ENCODE measurements around the gene CD2. TPM values are rescaled to one million over a fixed set of nuclear protein-coding genes. Genes with fewer than 3 reads are reported as not detected.

CD2 gene
- total and polyA plus RNA-seq, 2 donors (not counting 3 experiments of a cell fraction or from before 2014, with no cell fraction given) = not detected

DNA sequence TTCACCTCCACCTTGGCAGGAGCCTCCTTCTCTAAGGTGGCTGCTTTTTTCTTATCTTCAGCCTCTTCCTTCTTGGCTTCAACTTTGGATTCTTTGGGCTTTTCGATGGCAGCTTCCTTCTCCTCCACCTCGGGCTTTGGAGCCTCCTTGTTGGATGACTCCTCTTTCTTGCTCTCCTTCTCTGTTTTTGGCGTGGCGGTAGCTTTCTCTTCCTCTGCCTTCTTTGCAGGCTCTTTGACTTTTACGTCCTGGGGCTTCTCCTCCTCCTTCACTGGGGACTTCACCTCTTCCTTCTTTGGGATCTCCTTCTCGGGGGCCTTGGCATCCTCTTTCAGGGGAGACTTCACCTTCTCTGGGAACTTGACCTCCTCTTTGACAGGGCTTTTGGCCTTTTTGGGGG is 13.9 kb upstream of the CD2 start:
- H2AFZ ChIP-seq (ENCODE audit: low read depth, low read length) = no peak overlapping the region
- no peak overlapping the region for H3K4me3 ChIP-seq (replicated peaks in 1 of 3; ENCODE audit: insufficient read depth in 1 of 3, low read depth in 1 of 3, low read length in 3 of 3)
- dilution Hi-C loops (cut with MboI; ENCODE audit: extremely low pct_ligation_motif_present, low sequenced_read_pairs) = no loop called here
- no peak overlapping the region for H3K9ac ChIP-seq (replicated peaks; ENCODE audit: extremely low read depth, insufficient read depth, low read length)
- no TSS peak for BruUV-seq (replicated peaks)
- no peaks in the 10 kb centered on the region for H3K36me3 ChIP-seq (ENCODE audit: control insufficient read depth in 2 of 2, extremely low read depth in 1 of 2, insufficient read depth in 2 of 2, low read length in 2 of 2)
- H3K27ac ChIP-seq (ENCODE audit: insufficient read depth, low read depth, low read length) = no peak overlapping the region
- no peak overlapping the region for H3K4me2 ChIP-seq (ENCODE audit: insufficient read depth, low read length)
- no peaks in the 10 kb centered on the region for H3K27me3 ChIP-seq (ENCODE audit: control insufficient read depth in 2 of 2, insufficient read depth in 2 of 2, low read length in 2 of 2)
- H3K9me1 ChIP-seq (replicated peaks; ENCODE audit: control insufficient read depth, extremely low read depth, insufficient read depth, low read length) = no peaks in the 10 kb centered on the region
- ChIA-PET CTCF (no interaction called here), POLR2A (no interaction called here)
- FAIRE-seq = no peak
- H4K20me1 ChIP-seq (replicated peaks; ENCODE audit: control insufficient read depth, extremely low read depth, insufficient read depth, low read length) = no peaks in the 10 kb centered on the region
- no peaks in the 10 kb centered on the region for H3K79me2 ChIP-seq (ENCODE audit: control insufficient read depth, insufficient read depth, low read length)
- no peak for DNase-seq (ENCODE audit: low read depth, low spot score)
- intact Hi-C loops (cut with micrococcal nuclease) = no loop called here
- no peaks in the 10 kb centered on the region for H3K4me1 ChIP-seq (ENCODE audit: control insufficient read depth, extremely low read depth, insufficient read depth, low read length)
- H3K9me3 ChIP-seq (replicated peaks; ENCODE audit: control insufficient read depth, insufficient read depth, low read length) = no peaks in the 10 kb centered on the region
- TF ChIP-seq, protein P1, sequence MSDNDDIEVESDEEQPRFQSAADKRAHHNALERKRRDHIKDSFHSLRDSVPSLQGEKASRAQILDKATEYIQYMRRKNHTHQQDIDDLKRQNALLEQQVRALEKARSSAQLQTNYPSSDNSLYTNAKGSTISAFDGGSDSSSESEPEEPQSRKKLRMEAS (IDR thresholded peaks at IDR 0.05; ENCODE audit: insufficient read depth, insufficient read length) = no peak
- TF ChIP-seq EZH2 (IDR thresholded peaks at IDR 0.05; ENCODE audit: borderline replicate concordance, low read depth, low read length, severe bottlenecking) (no peak), JUN (IDR thresholded peaks at IDR 0.05; ENCODE audit: borderline replicate concordance, insufficient read depth, insufficient read length, low read depth) (no peak), FOS (IDR thresholded peaks at IDR 0.05; ENCODE audit: borderline replicate concordance, insufficient read depth, low read length) (no peak), POLR2A (IDR thresholded peaks at IDR 0.05; ENCODE audit: low read depth, low read length) (no peak)
- TF ChIP-seq, protein P2, sequence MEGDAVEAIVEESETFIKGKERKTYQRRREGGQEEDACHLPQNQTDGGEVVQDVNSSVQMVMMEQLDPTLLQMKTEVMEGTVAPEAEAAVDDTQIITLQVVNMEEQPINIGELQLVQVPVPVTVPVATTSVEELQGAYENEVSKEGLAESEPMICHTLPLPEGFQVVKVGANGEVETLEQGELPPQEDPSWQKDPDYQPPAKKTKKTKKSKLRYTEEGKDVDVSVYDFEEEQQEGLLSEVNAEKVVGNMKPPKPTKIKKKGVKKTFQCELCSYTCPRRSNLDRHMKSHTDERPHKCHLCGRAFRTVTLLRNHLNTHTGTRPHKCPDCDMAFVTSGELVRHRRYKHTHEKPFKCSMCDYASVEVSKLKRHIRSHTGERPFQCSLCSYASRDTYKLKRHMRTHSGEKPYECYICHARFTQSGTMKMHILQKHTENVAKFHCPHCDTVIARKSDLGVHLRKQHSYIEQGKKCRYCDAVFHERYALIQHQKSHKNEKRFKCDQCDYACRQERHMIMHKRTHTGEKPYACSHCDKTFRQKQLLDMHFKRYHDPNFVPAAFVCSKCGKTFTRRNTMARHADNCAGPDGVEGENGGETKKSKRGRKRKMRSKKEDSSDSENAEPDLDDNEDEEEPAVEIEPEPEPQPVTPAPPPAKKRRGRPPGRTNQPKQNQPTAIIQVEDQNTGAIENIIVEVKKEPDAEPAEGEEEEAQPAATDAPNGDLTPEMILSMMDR (IDR thresholded peaks at IDR 0.05; ENCODE audit: extremely low read depth in 1 of 2, insufficient read depth in 1 of 2, low read depth in 1 of 2, low read length in 2 of 2) = no peak

DNA sequence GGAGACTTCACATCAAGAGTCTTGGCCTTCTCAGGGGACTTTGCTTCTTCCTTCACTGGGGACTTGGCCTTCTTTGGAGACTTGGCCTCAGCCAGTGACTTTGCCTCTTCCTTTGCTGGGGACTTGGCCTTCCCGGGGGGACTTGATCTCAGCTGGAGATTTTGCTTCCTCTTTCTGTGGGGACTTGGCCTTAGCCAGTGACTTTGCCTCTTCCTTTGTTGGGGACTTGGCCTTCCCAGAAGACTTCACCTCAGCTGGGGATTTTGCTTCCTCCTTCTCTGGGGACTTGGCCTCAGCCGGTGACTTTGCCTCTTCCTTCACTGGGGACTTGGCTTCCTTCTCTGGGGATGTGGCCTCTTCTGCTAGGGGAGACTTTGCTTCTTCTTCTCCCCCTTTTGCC is 13.5 kb upstream of the CD2 start:
- dilution Hi-C loops (cut with MboI; ENCODE audit: extremely low pct_ligation_motif_present, low sequenced_read_pairs) = no loop called here
- ChIA-PET CTCF (no interaction called here), POLR2A (no interaction called here)
- H3K4me2 ChIP-seq (ENCODE audit: insufficient read depth, low read length) = no peak overlapping the region
- H3K36me3 ChIP-seq (ENCODE audit: control insufficient read depth in 2 of 2, extremely low read depth in 1 of 2, insufficient read depth in 2 of 2, low read length in 2 of 2) = no peaks in the 10 kb centered on the region
- no peaks in the 10 kb centered on the region for H3K9me3 ChIP-seq (replicated peaks; ENCODE audit: control insufficient read depth, insufficient read depth, low read length)
- no peak overlapping the region for H2AFZ ChIP-seq (ENCODE audit: low read depth, low read length)
- no peaks in the 10 kb centered on the region for H4K20me1 ChIP-seq (replicated peaks; ENCODE audit: control insufficient read depth, extremely low read depth, insufficient read depth, low read length)
- H3K27me3 ChIP-seq (ENCODE audit: control insufficient read depth in 2 of 2, insufficient read depth in 2 of 2, low read length in 2 of 2) = no peaks in the 10 kb centered on the region
- no peak overlapping the region for H3K9ac ChIP-seq (replicated peaks; ENCODE audit: extremely low read depth, insufficient read depth, low read length)
- BruUV-seq (replicated peaks) = no TSS peak
- DNase-seq (ENCODE audit: low read depth, low spot score) = no peak
- no peak for TF ChIP-seq GATA2 (IDR thresholded peaks at IDR 0.05; ENCODE audit: insufficient read depth, insufficient read length, low read depth, low read length)
- TF ChIP-seq, protein P1 (IDR thresholded peaks at IDR 0.05; ENCODE audit: insufficient read depth, insufficient read length) = no peak
- no peak for TF ChIP-seq FOS (IDR thresholded peaks at IDR 0.05; ENCODE audit: borderline replicate concordance, insufficient read depth, low read length)
- TF ChIP-seq EZH2 (IDR thresholded peaks at IDR 0.05; ENCODE audit: borderline replicate concordance, low read depth, low read length, severe bottlenecking) = no peak
- no peak for TF ChIP-seq MYC (IDR thresholded peaks at IDR 0.05; ENCODE audit: low read depth, low read length)
- TF ChIP-seq JUN (IDR thresholded peaks at IDR 0.05; ENCODE audit: borderline replicate concordance, insufficient read depth, insufficient read length, low read depth) = no peak
- TF ChIP-seq, protein P2 (IDR thresholded peaks at IDR 0.05; ENCODE audit: extremely low read depth in 1 of 2, insufficient read depth in 1 of 2, low read depth in 1 of 2, low read length in 2 of 2) = no peak
- TF ChIP-seq POLR2A (IDR thresholded peaks at IDR 0.05; ENCODE audit: low read depth, low read length) = no peak
- TF ChIP-seq POLR2AphosphoS5 (IDR thresholded peaks at IDR 0.05; ENCODE audit: insufficient read depth, low read depth, low read length) = no peak
- no peak overlapping the region for H3K27ac ChIP-seq (ENCODE audit: insufficient read depth, low read depth, low read length)
- no peak overlapping the region for H3K4me3 ChIP-seq (replicated peaks in 1 of 3; ENCODE audit: insufficient read depth in 1 of 3, low read depth in 1 of 3, low read length in 3 of 3)
- FAIRE-seq = no peak
- no peaks in the 10 kb centered on the region for H3K9me1 ChIP-seq (replicated peaks; ENCODE audit: control insufficient read depth, extremely low read depth, insufficient read depth, low read length)
- no peaks in the 10 kb centered on the region for H3K79me2 ChIP-seq (ENCODE audit: control insufficient read depth, insufficient read depth, low read length)
- intact Hi-C loops (cut with micrococcal nuclease) = no loop called here
- no peaks in the 10 kb centered on the region for H3K4me1 ChIP-seq (ENCODE audit: control insufficient read depth, extremely low read depth, insufficient read depth, low read length)
